WI38 (cell line): ENCODE results near the gene NFU1.
"Not testable (repeated sequence)": the region's sequence is repeated elsewhere in the genome, so short reads cannot be mapped to it uniquely, and the experiment has no call there.

Experiments used
- H3K4me3 ChIP-seq: 2 replicates; pipeline ENCODE4 v1.5.1; 2011; ENCODE audit warnings: low read depth, mild to moderate bottlenecking, control low read depth, low read length
- TF ChIP-seq, protein P1 (sequence below): IDR thresholded peaks from 2 replicates; pipeline ENCODE4 v1.5.1; 2012; ENCODE audit warnings: low read depth, mild to moderate bottlenecking, control low read depth, low read length

NFU1 gene

DNA sequence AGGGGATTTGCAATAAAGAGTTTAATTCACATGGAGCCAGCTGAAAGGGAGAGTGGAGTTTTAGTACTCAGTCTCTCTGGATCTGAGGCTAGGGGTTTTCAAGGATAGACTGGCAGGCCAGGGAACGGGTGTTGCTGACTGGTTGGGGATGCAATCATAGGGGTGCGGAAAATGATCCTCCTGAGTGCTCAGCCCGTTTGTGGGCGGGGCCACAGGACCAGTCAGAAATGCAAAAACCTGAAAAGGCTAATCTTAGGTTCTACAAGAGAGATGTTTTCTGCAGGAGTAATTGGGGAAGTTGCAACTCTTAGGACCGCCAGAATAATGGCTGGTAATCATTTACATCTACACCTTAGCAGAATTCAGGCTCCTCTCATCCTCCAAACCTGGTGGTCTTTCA, 2.5 kb downstream of the NFU1 start:
- H3K4me3 ChIP-seq, result no peak overlapping the region
- TF ChIP-seq, protein P1, sequence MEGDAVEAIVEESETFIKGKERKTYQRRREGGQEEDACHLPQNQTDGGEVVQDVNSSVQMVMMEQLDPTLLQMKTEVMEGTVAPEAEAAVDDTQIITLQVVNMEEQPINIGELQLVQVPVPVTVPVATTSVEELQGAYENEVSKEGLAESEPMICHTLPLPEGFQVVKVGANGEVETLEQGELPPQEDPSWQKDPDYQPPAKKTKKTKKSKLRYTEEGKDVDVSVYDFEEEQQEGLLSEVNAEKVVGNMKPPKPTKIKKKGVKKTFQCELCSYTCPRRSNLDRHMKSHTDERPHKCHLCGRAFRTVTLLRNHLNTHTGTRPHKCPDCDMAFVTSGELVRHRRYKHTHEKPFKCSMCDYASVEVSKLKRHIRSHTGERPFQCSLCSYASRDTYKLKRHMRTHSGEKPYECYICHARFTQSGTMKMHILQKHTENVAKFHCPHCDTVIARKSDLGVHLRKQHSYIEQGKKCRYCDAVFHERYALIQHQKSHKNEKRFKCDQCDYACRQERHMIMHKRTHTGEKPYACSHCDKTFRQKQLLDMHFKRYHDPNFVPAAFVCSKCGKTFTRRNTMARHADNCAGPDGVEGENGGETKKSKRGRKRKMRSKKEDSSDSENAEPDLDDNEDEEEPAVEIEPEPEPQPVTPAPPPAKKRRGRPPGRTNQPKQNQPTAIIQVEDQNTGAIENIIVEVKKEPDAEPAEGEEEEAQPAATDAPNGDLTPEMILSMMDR, result no peak

DNA sequence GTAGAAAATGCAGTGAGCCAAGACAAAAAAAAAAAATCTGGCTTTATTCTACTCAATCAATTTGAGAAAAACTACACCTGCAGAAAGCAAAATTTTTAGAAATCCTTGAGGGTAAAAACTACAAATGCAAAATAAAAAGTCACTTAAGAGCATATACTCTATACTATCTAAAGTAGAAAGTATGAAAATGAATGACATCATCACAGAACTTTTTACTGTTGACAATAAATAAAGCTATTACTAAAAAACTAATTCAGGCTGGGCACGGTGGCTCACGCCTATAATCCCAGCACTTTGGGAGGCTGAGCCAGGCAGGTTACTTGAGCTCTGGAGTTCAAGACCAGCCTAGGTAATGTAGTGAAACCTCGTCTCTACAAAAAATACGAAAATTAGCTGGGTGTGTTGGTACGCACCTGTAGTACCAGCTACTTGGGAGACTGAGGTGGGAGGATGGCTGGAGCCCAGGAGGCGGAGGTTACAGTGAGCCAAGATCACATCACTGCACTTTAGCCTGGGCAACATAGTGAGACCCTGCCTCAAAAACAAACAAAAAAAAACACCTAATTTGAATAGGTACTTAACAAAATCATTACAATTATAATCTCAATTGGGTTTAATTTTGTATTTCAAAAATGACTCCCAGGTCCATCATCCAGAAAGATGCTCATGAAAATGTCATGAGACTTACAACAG, 7.6 kb downstream of the NFU1 start:
- no peak overlapping the region for H3K4me3 ChIP-seq
- TF ChIP-seq, protein P1, result no peak

DNA sequence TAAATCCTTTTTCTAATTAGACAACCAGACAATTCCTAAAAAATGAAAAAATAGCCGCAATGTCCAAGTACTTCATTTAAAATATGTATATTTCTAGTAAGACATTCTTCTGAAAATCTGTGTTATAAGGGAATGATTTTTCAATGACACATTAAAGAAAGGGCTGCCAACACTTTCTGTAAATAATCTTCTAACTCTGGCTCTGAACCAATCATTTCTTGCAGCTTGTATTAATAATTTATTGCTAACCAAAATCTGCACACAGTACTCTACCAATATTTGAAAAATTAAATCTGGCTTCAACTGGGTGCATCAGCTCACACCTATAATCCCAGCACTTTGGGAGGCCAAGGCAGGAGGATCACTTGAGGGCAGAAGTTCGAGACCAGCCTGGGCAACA, 8.3 kb downstream of the NFU1 start:
- TF ChIP-seq, protein P1, result no peak
- H3K4me3 ChIP-seq, result no peak overlapping the region

DNA sequence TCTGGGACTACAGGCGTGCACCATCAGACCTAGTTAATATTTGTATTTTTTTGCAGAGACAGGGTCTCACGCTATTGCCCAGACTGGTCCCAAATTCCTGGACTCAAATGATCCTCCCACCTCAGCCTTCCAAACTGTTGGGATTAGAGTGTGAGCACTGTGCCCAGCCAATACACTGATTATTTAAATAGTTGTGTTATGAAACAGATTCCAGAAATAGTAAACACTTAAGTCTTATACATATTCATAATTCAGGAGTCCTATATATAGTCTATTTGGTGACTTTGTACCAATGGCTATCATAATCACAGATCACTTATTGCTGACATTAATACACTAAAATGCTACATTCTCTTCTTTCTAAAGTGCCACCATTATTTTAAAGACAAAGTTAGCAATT, 12.8 kb downstream of the NFU1 start:
- TF ChIP-seq, protein P1, result no peak

DNA sequence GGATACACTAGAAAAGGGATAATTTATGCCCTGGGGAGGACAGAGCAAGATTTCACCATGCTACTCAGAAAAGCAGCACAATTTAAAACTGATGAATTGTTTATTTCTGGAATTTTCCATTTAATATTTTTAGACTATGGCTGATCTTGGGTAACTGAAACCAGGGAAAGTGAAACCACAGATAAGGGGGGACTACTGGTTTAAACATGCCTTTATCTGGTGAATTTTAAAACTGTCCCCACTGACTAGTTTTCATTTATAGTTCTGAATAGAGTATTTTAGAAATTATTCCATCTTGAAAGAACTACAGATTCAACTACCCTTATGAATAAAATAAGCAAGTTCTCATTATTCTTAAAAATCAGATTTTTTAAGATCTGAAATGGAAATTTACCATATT, 15.0 kb downstream of the NFU1 start:
- no peak overlapping the region for H3K4me3 ChIP-seq
- TF ChIP-seq, protein P1, result no peak

More for the DNA sequence above, 12.8 kb downstream of the NFU1 start:
- no peak overlapping the region for H3K4me3 ChIP-seq

DNA sequence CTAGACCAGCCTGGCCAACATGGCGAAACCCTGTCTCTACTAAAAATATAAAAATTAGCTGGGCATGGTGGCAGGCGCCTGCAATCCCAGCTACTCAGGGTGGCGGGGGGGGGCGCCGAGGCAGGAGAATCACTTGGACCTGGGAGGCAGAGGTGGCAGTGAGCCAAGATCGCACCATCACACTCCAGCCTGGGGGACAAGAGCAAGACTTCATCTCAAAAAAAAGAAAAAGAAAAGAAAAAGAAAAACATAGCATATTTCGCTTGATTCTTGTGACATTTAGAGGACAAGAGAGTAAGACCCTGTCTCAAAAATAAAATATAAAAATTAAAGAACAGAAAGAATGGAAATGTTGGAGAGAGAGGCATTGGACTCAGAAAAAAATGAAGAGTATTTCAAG, 18.1 kb downstream of the NFU1 start:
- not testable (repeated sequence) for H3K4me3 ChIP-seq

DNA sequence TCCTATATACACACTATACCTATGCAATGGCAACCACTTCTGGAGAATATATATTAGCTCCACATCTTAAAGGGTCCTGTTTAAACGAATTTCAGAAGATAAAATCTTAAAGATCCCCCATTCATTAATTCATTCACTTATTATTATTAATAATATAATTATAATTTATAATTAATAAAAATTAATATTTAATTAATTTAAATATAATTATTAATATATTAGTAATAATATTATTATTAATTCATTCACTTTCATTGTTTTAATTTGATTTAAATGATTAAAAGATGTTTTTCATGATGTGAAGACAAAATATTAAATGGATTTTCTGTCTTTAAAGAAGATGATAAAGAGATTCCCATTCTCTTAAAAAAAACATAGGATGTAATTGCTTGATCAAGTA, 21.1 kb downstream of the NFU1 start:
- TF ChIP-seq, protein P1, result no peak
- H3K4me3 ChIP-seq, result no peak overlapping the region

DNA sequence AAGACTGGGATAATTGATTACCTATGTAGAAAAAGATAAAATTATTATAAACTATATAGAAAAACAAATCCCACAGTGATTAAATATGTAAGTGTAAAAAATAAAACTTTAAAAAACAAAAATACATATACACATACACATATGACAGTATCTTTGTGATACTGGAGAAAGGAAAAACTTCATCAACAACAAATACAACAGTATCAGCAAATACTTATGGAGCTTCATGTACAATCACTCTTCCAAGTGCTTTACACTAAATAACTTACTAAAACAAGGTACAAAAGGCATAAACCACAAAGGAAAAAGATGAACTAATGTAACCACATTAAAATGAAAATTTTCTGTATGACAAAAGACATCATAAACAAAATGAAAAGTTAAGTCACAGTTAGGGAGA, 26.1 kb downstream of the NFU1 start:
- TF ChIP-seq, protein P1, result no peak
- no peak overlapping the region for H3K4me3 ChIP-seq
